ENCODE measurements around the gene PEX7.

DNA sequence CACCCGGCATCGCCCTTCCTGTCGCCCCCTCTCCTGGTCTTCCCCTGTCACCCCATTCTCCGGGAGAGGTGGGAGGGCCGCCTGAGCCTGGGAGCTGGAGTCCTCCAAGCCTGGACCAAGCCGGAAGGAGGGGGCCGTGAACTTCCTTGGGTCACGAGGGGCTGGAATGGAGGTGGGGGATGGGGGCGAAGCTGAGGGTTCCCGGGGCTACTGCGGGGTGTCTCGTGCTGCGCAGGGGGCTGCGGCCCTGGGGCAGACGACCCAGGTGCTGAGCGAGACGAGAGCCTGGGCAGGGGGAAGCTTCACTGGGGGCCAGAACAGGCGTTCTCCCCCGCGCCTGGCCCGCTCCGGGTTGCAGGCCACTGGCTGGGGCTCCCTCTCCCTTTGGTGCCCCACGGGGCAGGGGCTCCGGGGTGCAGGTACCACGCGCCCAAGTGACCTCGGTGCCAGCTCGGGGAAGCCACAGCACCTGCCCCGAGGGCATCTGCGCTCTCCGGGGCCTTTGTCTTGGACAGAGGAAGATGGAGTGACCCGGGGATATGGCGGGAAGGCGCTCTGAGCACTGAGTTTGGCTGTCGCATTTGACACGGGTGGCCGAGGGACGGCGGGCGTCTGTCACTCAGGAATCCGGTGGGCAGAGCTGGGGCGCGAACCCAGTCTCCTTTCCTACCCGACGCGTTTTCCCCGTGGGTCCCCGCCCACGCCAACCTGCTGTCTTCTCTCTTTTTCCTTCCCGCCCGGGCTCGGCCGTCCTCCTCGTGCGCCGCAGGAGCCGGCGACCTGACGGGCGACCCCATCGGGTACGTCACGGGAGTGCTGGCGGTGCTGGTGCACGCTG is 100.9 kb downstream of the PEX7 start:
- TF ChIP-seq, protein P1, sequence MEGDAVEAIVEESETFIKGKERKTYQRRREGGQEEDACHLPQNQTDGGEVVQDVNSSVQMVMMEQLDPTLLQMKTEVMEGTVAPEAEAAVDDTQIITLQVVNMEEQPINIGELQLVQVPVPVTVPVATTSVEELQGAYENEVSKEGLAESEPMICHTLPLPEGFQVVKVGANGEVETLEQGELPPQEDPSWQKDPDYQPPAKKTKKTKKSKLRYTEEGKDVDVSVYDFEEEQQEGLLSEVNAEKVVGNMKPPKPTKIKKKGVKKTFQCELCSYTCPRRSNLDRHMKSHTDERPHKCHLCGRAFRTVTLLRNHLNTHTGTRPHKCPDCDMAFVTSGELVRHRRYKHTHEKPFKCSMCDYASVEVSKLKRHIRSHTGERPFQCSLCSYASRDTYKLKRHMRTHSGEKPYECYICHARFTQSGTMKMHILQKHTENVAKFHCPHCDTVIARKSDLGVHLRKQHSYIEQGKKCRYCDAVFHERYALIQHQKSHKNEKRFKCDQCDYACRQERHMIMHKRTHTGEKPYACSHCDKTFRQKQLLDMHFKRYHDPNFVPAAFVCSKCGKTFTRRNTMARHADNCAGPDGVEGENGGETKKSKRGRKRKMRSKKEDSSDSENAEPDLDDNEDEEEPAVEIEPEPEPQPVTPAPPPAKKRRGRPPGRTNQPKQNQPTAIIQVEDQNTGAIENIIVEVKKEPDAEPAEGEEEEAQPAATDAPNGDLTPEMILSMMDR (conservative IDR thresholded peaks at IDR 0.05; ENCODE audit: low read length): no peak
- TF ChIP-seq EZH2phosphoT487 (IDR thresholded peaks at IDR 0.05; ENCODE audit: borderline replicate concordance): no peak

All from Loucy (cell line).